Upper lobe of right lung (tissue), 1 donor: ENCODE data around the gene NUDT5. TPM values are rescaled to one million over a fixed set of nuclear protein-coding genes. Genes with fewer than 3 reads are reported as not detected.

ENCODE experiments used
- ATAC-seq: fragments of 200-7000 bp; cut with Tn5 transposase; one replicate; pipeline ENCODE4 v1.9.1; 2020; ENCODE audit warnings: mild to moderate bottlenecking, moderate library complexity
- DNase-seq: peaks from one replicate; pipeline ENCODE4 v3.0.0-alpha.2; 2020
- H3K27ac ChIP-seq: fragments of 200-600 bp; one replicate; pipeline ENCODE4 v1.8.0; 2022
- H3K27me3 ChIP-seq: fragments of 200-600 bp; one replicate; pipeline ENCODE4 v1.8.0; 2022; ENCODE audit warnings: mild to moderate bottlenecking
- H3K36me3 ChIP-seq: fragments of 200-600 bp; one replicate; pipeline ENCODE4 v1.8.0; 2022
- H3K4me1 ChIP-seq: fragments of 200-600 bp; one replicate; pipeline ENCODE4 v1.8.0; 2022
- H3K4me3 ChIP-seq: fragments of 200-600 bp; one replicate; pipeline ENCODE4 v1.8.0; 2022; ENCODE audit warnings: mild to moderate bottlenecking
- H3K9me3 ChIP-seq: fragments of 200-600 bp; one replicate; pipeline ENCODE4 v1.8.0; 2022
- intact Hi-C: fragments of 100-400 bp; cut with DNase I; formaldehyde crosslinking; loops from one replicate; pipeline ENCODE4 v1.11.0; 2022
- total RNA-seq: library from RNA; stranded (reverse); fragmentation: NEBNext Ultra II Directional; extraction: Animal tissue kit (Norgen Biotek cat#: 25700); gene quantifications from one replicate; pipeline ENCODE4 v1.2.1, GENCODE V29; 2021
- TF ChIP-seq, protein P1 (sequence below): fragments of 200-600 bp; IDR thresholded peaks from one replicate; pipeline ENCODE4 v1.8.0; 2022; ENCODE audit warnings: antibody characterized with exemption
- donor health status: DM: no; HTN: yes; CAD: no; lungs with severe emphysema.

NUDT5 gene
- total RNA-seq, 1 donor from 2014 or later, result 49.9 TPM

DNA sequence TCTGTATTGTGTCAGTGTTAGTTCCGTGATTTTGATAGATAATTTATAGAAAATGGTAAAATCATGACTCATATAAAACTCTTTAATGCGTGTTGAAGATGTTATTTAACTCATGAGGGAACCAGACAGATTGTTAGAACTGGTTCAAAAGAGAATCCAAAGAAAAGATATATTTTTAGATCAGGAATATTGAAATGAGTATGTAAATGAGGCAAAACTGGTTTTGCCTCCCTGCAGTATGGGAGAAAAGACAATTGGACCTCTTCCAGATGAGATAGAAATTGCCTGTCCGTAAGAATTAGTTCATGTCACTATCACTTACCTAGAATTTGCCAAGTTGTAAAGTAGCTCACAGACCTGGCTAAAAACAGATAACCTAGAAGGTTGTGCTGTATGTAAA is 17.9 kb upstream of the NUDT5 start:
- H3K4me3 ChIP-seq, result no peak overlapping the region
- H3K9me3 ChIP-seq, result no peaks in the 10 kb centered on the region
- TF ChIP-seq, protein P1, sequence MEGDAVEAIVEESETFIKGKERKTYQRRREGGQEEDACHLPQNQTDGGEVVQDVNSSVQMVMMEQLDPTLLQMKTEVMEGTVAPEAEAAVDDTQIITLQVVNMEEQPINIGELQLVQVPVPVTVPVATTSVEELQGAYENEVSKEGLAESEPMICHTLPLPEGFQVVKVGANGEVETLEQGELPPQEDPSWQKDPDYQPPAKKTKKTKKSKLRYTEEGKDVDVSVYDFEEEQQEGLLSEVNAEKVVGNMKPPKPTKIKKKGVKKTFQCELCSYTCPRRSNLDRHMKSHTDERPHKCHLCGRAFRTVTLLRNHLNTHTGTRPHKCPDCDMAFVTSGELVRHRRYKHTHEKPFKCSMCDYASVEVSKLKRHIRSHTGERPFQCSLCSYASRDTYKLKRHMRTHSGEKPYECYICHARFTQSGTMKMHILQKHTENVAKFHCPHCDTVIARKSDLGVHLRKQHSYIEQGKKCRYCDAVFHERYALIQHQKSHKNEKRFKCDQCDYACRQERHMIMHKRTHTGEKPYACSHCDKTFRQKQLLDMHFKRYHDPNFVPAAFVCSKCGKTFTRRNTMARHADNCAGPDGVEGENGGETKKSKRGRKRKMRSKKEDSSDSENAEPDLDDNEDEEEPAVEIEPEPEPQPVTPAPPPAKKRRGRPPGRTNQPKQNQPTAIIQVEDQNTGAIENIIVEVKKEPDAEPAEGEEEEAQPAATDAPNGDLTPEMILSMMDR, result no peak
- DNase-seq (no peak), ATAC-seq (no peak)
- no peak overlapping the region for H3K27ac ChIP-seq
- H3K4me1 ChIP-seq, result no peaks in the 10 kb centered on the region
- intact Hi-C loops, result no loop called here
- H3K36me3 ChIP-seq, result peaks cover 69% of the 10 kb centered on the region
- no peaks in the 10 kb centered on the region for H3K27me3 ChIP-seq

- H3K36me3 ChIP-seq, result peaks cover 68% of the 10 kb centered on the region
- intact Hi-C loops, result no loop called here
- ATAC-seq, result no peak
- no peaks in the 10 kb centered on the region for H3K4me1 ChIP-seq
- no peak overlapping the region for H3K27ac ChIP-seq
- H3K27me3 ChIP-seq, result no peaks in the 10 kb centered on the region
- DNase-seq, result no peak
- H3K9me3 ChIP-seq, result no peaks in the 10 kb centered on the region
- TF ChIP-seq, protein P1, result no peak
- H3K4me3 ChIP-seq, result no peak overlapping the region
These were observed 16.8 kb upstream of the NUDT5 start for GRCh38 chr10:12212454-12212853.

DNA sequence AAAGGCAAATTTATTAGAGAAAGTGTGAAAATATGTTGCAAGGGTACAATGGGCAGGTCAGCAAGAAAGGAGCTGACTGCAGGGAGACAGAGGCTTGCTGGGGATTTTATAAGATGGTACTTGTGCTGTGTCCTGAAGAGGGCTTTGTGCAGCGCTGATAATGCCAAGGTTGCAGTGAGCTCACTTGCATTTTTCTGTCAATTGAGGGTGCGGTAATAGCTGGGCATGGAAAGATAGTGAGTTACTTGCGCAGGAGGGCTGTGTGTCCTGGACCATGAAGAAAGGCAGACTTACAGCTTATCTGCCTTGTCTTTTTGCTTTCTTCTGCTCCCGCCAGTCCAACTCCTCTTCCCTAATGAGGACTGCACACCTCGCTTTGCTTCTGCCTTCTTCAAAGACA is 12.8 kb upstream of the NUDT5 start:
- Histone ChIP-seq H3K36me3 (peaks cover 58% of the 10 kb centered on the region), H3K4me1 (no peaks in the 10 kb centered on the region), H3K27me3 (no peaks in the 10 kb centered on the region), H3K4me3 (no peak overlapping the region), H3K27ac (no peak overlapping the region), H3K9me3 (no peaks in the 10 kb centered on the region)
- ATAC-seq (no peak), DNase-seq (no peak)
- intact Hi-C loops, result no loop called here
- TF ChIP-seq, protein P1, result no peak

DNA sequence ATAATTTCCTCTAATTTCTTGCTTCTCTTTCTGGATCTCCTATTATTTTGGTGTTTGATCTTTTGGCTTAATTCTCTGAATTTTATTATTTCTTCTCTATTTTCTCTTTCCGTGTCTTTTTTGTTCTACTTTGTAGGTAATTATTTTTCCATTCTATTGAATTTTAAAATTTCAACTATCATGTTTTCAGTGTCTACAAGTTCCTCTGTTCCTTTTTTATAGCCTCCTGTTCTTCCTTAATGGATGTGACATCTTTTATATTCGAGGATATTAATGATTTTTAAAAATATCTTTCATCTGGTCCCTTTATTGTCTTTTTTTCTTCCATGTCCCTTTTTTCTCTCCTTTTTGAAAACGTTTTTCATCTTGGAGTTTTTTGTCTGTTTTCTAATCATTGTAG is 11.4 kb upstream of the NUDT5 start:
- no peaks in the 10 kb centered on the region for H3K27me3 ChIP-seq
- H3K9me3 ChIP-seq, result no peaks in the 10 kb centered on the region
- DNase-seq (no peak), ATAC-seq (no peak)
- intact Hi-C loops, result no loop called here
- no peak overlapping the region for H3K27ac ChIP-seq
- no peak overlapping the region for H3K4me3 ChIP-seq
- no peaks in the 10 kb centered on the region for H3K4me1 ChIP-seq
- H3K36me3 ChIP-seq, result peaks cover 64% of the 10 kb centered on the region
- TF ChIP-seq, protein P1, result no peak

DNA sequence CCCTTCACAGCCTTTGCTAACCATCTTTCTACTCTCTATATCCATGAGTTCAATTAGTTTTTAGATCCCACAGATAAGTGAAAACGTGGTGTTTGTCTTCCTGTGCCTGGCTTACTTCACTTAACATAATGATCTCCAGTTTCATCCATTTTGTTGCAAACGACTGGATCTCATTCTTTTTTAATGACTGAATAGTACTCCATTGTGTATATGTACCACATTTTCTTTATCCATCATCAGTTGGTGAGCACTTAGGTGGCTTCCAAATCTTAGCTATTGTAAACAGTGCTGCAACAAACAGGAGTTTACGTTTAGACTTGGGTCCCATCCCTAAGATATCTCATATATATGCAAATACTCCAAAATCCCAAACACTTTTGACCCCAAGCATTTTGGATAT is 9.4 kb upstream of the NUDT5 start:
- Histone ChIP-seq H3K27me3 (no peaks in the 10 kb centered on the region), H3K27ac (no peak overlapping the region), H3K36me3 (peaks cover 60% of the 10 kb centered on the region), H3K4me3 (no peak overlapping the region), H3K9me3 (no peaks in the 10 kb centered on the region), H3K4me1 (no peaks in the 10 kb centered on the region)
- DNase-seq (no peak), ATAC-seq (no peak)
- TF ChIP-seq, protein P1, result no peak
- intact Hi-C loops, result no loop called here

DNA sequence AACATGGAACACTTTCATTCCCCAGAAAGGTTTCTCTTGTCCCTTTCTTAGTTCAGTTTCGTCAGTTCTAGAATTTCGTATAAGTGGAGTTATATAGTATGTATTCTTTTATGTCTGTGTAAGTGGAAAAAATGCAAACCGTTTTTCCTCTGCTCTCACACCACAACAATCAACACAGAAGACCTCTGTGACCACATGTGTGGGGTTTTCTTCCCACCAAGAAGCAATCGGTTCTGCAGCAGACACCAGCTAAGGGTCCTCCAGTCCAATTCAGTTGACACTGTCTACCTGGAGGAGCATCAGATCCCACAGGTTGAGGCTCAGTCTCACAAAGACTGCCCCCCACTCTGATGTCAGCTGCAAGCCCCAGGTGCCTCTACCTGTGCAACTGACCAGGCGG is 6.5 kb upstream of the NUDT5 start:
- no peaks in the 10 kb centered on the region for H3K27me3 ChIP-seq
- DNase-seq, result no peak
- intact Hi-C loops, result no loop called here
- H3K4me1 ChIP-seq, result peaks cover 8% of the 10 kb centered on the region
- H3K4me3 ChIP-seq, result no peak overlapping the region
- no peaks in the 10 kb centered on the region for H3K9me3 ChIP-seq
- TF ChIP-seq, protein P1, result no peak
- ATAC-seq, result no peak
- no peak overlapping the region for H3K27ac ChIP-seq
- H3K36me3 ChIP-seq, result peaks cover 50% of the 10 kb centered on the region
